ENCODE data around the gene TIMP2.

Gene TIMP2

GRCh38 chr17:78865682-78866390 lies 59.4 kb downstream of the TIMP2 start:
- no peak for DNase-seq (ENCODE audit: low spot score)

GRCh38 chr17:78864117-78864516 lies 61.1 kb downstream of the TIMP2 start:
- no peak for DNase-seq (ENCODE audit: low spot score)

- peak; percentile 81 for DNase-seq (ENCODE audit: low spot score)
These were observed 62.8 kb downstream of the TIMP2 start for GRCh38 chr17:78862073-78863023.

GRCh38 chr17:78861229-78861628 lies 64.0 kb downstream of the TIMP2 start:
- no peak for DNase-seq (ENCODE audit: low spot score)

- DNase-seq (ENCODE audit: low spot score): no peak
These were observed 66.1 kb downstream of the TIMP2 start for GRCh38 chr17:78859051-78859450.

GRCh38 chr17:78857266-78857665 lies 67.9 kb downstream of the TIMP2 start:
- no peak for DNase-seq (ENCODE audit: low spot score)

- DNase-seq (ENCODE audit: low spot score): no peak
These were observed 69.5 kb downstream of the TIMP2 start for GRCh38 chr17:78855561-78856165.

GRCh38 chr17:78854508-78854907 lies 70.7 kb downstream of the TIMP2 start:
- no peak for DNase-seq (ENCODE audit: low spot score)

GRCh38 chr17:78853926-78854394 lies 71.2 kb downstream of the TIMP2 start:
- DNase-seq (ENCODE audit: low spot score): no peak

GRCh38 chr17:78852709-78853121 lies 72.5 kb downstream of the TIMP2 start:
- peak; percentile 80 for DNase-seq (ENCODE audit: low spot score)

GRCh38 chr17:78849026-78849425 lies 76.2 kb downstream of the TIMP2 start:
- DNase-seq (ENCODE audit: low spot score): no peak

GRCh38 chr17:78847052-78847451 lies 78.1 kb downstream of the TIMP2 start:
- no peak for DNase-seq (ENCODE audit: low spot score)

- DNase-seq (ENCODE audit: low spot score): no peak
These were observed 80.7 kb downstream of the TIMP2 start for GRCh38 chr17:78844301-78845005.

- DNase-seq (ENCODE audit: low spot score): peak; percentile 50
These were observed 82.2 kb downstream of the TIMP2 start for GRCh38 chr17:78842881-78843565.

- DNase-seq (ENCODE audit: low spot score): peak; percentile 99
These were observed 84.2 kb downstream of the TIMP2 start, which contains the start of gene USP36 for GRCh38 chr17:78840780-78841611. Gene USP36, minus strand, starts transcription at chr17:78840814. Its CDS starts 4,451 bp downstream, at chr17:78836363.

GRCh38 chr17:78840530-78840779 lies 84.7 kb downstream of the TIMP2 start:
- DNase-seq (ENCODE audit: low spot score): no peak

- no peak for DNase-seq (ENCODE audit: low spot score)
These were observed 85.2 kb downstream of the TIMP2 start for GRCh38 chr17:78839762-78840529.

- DNase-seq (ENCODE audit: low spot score): no peak
These were observed 85.9 kb downstream of the TIMP2 start for GRCh38 chr17:78839235-78839761.

GRCh38 chr17:78838574-78839005 lies 86.6 kb downstream of the TIMP2 start:
- no peak for DNase-seq (ENCODE audit: low spot score)
